ENCODE data around the gene ZBTB7A.
"Not testable (repeated sequence)": the region's sequence is repeated elsewhere in the genome, so short reads cannot be mapped to it uniquely, and the experiment has no call there.

ZBTB7A gene

DNA sequence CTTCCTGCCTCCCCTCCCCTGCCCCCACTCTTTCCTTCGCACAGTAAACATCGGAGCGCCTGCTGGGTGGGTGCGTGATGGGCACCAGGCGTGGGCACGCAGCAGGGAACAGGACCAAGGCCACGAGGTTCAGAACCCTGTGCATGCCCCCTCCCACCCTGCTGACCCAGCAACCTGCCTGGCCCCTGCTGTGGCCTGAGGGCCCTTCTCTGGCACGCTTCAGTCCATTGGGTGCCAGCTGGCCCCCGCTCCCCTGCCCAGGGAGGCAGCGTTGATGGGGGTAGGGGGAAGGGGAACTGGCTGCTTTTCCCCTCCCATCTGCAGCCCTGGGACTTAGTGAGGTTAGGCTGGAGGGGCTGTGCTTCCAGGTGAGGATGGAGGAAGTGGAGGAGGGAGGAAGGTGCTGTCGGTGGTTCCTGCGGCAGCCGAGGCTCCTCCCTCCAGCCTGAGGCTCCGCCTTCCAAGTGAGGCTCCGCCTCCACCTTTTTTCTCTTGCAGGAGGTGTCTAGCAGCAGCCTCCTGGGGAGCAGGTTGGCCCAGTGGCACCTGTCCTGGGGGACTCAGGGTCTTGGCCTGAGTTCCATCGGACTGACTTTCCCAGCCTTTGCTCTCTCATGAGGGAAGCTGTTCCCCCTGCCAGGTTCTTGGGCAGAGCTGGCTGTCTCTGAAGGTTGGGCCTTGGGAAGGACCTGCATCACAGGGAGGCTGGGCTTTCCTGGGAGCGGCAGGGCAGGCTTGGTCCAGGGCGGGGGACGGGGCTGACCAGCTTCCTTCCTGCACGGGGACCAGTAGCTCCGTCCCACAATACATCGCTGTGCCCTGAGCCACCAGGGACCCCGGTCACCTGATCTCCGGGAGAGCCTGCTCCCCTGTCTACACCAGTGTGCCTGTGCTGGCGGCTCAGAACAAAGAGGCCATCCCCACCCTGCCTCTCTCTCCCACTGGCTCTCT, 51.9 kb downstream of the ZBTB7A start:
- Histone ChIP-seq H3K9me3 (ENCODE audit: low read length) (no peaks in the 10 kb centered on the region), H3K4me1 (ENCODE audit: insufficient read depth, low read length) (peaks cover 9% of the 10 kb centered on the region), H3K4me3 (ENCODE audit: low read length) (no peak overlapping the region), H3K36me3 (ENCODE audit: insufficient read depth, low read length) (peaks cover 59% of the 10 kb centered on the region), H3K27me3 (ENCODE audit: insufficient read depth, low read length) (no peaks in the 10 kb centered on the region), H2AFZ (ENCODE audit: low read depth, low read length) (no peak overlapping the region)

DNA sequence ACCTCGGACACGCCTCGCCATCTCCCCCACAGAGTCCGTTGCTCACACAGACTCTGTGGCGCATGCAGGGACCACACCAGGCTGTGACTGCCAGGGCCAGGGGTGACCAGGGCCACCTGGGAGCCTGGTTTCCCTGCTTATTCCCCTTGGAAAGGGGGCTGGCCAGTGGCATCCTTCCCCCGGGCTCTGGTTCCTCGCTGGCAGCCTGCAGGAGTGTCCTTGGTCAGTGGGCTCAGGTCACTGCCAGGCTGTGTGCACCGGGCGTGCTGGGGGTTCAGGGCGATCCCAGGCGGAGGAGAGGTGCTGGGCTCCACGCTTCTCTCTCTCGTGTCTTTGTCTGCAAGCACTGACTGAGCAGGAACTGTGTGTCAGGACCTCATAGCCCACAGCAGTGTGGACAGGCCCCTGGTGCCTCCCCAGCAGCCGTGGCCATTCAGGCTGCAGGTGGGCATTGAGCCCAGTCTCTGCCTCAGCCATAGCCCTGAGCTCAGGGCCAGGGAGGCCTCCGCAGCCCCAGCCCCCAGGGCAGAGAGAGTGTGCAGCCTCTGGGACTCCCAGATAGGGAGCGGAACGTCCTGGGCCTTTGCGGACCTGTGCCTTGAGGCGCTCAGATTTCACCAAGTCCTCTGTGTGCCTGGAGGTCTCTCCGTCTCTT, 52.7 kb downstream of the ZBTB7A start:
- Histone ChIP-seq H3K27me3 (ENCODE audit: insufficient read depth, low read length) (no peaks in the 10 kb centered on the region), H3K4me1 (ENCODE audit: insufficient read depth, low read length) (peaks cover 17% of the 10 kb centered on the region), H3K36me3 (ENCODE audit: insufficient read depth, low read length) (peaks cover 56% of the 10 kb centered on the region), H3K9me3 (ENCODE audit: low read length) (no peaks in the 10 kb centered on the region), H3K4me3 (ENCODE audit: low read length) (no peak overlapping the region), H2AFZ (ENCODE audit: low read depth, low read length) (no peak overlapping the region)

DNA sequence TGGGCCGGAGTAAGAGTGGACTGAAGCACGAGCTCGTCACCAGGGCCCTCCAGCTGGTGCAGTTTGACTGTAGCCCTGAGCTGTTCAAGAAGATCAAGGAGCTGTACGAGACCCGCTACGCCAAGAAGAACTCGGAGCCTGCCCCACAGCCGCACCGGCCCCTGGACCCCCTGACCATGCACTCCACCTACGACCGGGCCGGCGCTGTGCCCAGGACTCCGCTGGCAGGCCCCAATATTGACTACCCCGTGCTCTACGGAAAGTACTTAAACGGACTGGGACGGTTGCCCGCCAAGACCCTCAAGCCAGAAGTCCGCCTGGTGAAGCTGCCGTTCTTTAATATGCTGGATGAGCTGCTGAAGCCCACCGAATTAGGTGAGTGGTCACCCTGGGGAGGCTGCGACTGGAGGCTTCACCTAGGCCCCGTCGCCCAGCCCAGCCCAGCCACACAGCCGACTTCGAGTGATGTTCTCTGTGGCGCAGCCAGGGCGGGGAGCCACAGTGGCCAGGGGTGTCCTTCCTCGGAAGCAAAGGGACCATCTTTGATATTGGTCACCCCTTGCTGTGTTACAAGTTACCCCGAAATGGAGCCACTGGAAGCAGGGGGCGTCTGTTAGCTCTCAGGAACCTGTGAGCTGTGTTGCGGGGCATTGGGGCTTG, 53.6 kb downstream of the ZBTB7A start:
- Histone ChIP-seq H3K27me3 (ENCODE audit: insufficient read depth, low read length) (no peaks in the 10 kb centered on the region), H3K4me1 (ENCODE audit: insufficient read depth, low read length) (peaks cover 23% of the 10 kb centered on the region), H3K4me3 (ENCODE audit: low read length) (no peak overlapping the region), H3K36me3 (ENCODE audit: insufficient read depth, low read length) (peaks cover 48% of the 10 kb centered on the region), H3K9me3 (ENCODE audit: low read length) (no peaks in the 10 kb centered on the region), H2AFZ (ENCODE audit: low read depth, low read length) (no peak overlapping the region)

DNA sequence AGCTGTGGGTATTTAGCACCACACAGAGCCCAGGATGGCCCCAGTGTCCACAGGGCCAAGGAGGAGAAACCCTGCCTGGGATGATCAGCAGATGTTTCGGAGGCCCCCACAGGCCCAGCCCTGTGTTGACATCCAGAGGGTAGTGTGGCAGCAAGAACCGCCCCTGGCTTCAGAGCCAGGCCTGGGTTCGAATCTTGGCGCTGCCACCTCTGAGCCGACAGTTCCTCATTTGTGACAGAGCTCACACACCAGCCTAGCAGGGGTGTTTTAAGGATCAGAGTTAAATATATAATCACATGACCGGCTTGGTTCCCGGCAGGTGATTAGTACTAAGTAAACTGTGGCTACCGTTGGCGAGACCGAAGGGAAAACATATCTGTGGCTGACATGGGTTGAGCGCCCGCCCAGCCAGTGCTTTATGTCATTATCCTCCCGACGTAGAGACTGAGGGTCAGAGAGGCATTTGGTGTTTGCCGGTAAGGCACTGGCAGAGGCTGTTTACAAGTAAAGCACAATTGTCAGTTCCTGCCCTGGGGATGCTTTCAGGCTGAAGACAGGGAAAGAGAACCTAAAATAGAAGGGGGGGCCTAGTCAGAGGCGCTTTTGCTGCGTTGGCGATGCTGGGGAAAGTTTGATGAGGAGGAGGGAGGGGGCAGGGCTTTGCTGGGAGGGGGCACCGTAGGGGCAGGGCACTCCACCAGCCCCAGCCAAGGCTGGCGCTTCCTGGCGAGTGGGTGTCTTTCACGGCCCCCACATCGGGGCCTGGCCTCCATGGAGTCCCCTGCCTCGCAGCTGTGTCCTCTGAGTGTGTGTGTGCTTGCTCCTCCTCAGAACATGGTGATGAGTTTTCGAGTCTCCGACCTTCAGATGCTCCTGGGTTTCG, 54.4 kb downstream of the ZBTB7A start:
- no peaks in the 10 kb centered on the region for H3K9me3 ChIP-seq (ENCODE audit: low read length)
- peaks cover 45% of the 10 kb centered on the region for H3K36me3 ChIP-seq (ENCODE audit: insufficient read depth, low read length)
- no peaks in the 10 kb centered on the region for H3K27me3 ChIP-seq (ENCODE audit: insufficient read depth, low read length)
- peaks cover 23% of the 10 kb centered on the region for H3K4me1 ChIP-seq (ENCODE audit: insufficient read depth, low read length)
- no peak overlapping the region for H2AFZ ChIP-seq (ENCODE audit: low read depth, low read length)
- H3K4me3 ChIP-seq (ENCODE audit: low read length): no peak overlapping the region

DNA sequence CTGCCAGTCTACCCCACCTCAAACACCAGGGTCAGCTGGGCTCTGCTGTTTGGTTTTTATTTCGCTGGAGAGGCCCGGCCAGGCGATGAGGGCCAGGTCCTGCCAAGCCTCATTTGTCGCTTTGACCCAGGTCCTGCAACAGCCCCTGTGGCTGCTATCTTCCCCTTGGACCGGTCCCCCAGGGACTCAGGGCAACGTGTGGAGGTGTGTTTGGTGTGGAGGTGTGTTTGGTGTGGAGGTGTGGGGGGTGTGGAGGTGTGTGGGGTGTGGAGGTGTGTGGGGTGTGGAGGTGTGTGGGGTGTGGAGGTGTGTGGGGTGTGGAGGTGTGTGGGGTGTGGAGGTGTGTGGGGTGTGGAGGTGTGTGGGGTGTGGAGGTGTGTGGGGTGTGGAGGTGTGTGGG, 55.3 kb downstream of the ZBTB7A start:
- not testable (repeated sequence) for H2AFZ ChIP-seq (ENCODE audit: low read depth, low read length); H3K4me3 ChIP-seq (ENCODE audit: low read length)
- H3K36me3 ChIP-seq (ENCODE audit: insufficient read depth, low read length): peaks cover 38% of the 10 kb centered on the region

DNA sequence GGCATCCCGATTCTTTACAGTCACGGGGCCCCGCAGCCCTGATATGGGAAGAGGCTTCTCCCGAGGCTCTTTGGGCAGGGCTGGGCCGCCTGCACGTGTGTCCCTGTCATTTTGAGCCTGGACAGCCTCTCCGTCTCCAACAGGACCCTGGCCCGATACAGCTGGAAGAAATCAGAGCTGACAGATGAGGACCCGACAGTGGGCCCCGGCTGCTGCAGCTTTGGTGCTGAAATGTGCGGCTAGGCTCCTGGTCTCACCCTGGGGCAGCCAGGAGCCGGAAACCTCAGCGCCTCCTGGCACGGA, 55.9 kb downstream of the ZBTB7A start:
- Histone ChIP-seq H3K4me3 (ENCODE audit: low read length) (no peak overlapping the region), H3K9me3 (ENCODE audit: low read length) (no peaks in the 10 kb centered on the region), H3K27me3 (ENCODE audit: insufficient read depth, low read length) (no peaks in the 10 kb centered on the region), H2AFZ (ENCODE audit: low read depth, low read length) (no peak overlapping the region), H3K36me3 (ENCODE audit: insufficient read depth, low read length) (peaks cover 34% of the 10 kb centered on the region), H3K4me1 (ENCODE audit: insufficient read depth, low read length) (peaks cover 27% of the 10 kb centered on the region)

More for the DNA sequence above, 55.3 kb downstream of the ZBTB7A start:
- not testable (repeated sequence) for H3K27me3 ChIP-seq (ENCODE audit: insufficient read depth, low read length); H3K9me3 ChIP-seq (ENCODE audit: low read length)
- H3K4me1 ChIP-seq (ENCODE audit: insufficient read depth, low read length): peaks cover 27% of the 10 kb centered on the region

DNA sequence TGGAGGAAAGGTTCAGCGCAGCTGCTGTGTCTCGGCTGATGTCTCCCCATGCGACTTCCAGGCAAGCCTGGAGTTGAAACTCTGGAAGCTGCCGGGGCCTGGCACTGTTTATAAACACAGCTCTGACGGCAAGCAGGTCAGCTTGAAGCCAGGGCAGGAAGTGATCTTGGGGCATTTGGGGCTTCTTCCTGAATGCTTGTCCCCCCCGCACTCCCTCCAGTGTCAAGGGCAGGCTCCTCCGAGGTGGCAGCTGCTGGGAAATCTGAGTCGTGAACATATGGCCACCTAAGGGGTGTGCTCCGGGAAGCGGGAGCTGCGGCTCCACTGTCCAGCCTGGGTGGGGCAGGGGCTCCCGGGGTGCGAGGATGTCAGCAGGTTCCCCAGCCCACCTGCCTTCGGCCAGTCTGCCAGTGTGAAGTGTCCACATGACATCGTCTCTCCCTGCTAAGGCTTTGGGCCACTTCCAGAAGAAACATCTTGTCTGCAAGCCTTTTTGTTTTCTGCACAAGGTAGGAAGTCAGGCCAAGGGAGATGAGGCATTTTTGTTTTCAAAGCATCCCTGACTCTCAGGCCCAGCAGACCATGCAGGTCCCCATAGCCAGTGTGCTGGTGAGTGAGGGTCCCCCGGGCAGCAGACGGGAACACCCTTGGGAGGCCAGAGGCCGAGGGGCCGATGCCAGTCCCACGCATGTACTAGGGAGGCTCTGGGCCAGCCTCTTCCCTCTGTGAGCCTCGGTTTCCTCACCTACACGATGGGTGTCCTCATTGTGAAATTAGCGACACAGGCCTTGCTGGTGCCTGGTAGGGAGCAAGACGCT, 56.5 kb downstream of the ZBTB7A start:
- Histone ChIP-seq H3K4me1 (ENCODE audit: insufficient read depth, low read length) (peaks cover 27% of the 10 kb centered on the region), H3K9me3 (ENCODE audit: low read length) (no peaks in the 10 kb centered on the region), H3K36me3 (ENCODE audit: insufficient read depth, low read length) (peaks cover 29% of the 10 kb centered on the region), H3K27me3 (ENCODE audit: insufficient read depth, low read length) (no peaks in the 10 kb centered on the region), H2AFZ (ENCODE audit: low read depth, low read length) (no peak overlapping the region), H3K4me3 (ENCODE audit: low read length) (no peak overlapping the region)

DNA sequence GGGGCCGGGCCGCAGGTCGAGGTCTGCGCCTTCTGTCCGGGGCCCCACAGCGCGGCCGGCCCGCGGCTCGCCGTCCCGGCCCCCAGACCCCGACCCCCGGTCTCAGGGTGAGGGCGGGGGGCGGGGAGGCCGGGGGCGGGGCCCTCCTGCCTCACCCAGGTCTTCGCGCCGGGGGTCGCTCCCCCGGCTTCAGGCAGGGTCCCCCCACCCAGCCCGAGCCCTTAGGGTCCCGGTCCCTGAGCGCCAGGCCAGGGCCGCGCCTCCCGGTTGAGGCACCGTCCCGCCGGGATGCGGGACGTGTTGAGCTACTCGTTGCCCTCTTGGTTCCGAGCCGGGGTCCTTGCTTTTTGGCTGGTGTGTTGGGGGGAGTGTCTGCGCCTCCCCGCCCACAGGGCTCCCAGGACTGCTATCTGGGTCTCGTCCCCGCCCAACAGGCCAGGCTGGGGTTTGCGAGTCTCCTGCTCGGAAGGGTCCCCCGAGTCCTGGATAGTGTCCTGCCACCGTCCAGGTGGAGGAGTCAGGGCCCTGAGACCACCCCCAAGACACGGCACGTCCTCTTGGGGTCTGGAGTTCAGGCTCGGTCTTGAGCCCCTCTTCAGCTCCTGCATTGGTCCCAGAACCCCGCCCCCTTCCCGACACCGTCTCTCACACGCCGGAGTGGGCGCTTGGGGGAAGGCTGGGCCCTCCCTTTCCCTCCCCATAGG, 58.7 kb downstream of the ZBTB7A start:
- H3K27me3 ChIP-seq (ENCODE audit: insufficient read depth, low read length): no peaks in the 10 kb centered on the region
- no peak overlapping the region for H2AFZ ChIP-seq (ENCODE audit: low read depth, low read length)
- H3K9me3 ChIP-seq (ENCODE audit: low read length): no peaks in the 10 kb centered on the region
- peak overlapping the region; percentile 98 for H3K4me3 ChIP-seq (ENCODE audit: low read length)
- H3K4me1 ChIP-seq (ENCODE audit: insufficient read depth, low read length): peaks cover 27% of the 10 kb centered on the region
- peaks cover 9% of the 10 kb centered on the region for H3K36me3 ChIP-seq (ENCODE audit: insufficient read depth, low read length)

DNA sequence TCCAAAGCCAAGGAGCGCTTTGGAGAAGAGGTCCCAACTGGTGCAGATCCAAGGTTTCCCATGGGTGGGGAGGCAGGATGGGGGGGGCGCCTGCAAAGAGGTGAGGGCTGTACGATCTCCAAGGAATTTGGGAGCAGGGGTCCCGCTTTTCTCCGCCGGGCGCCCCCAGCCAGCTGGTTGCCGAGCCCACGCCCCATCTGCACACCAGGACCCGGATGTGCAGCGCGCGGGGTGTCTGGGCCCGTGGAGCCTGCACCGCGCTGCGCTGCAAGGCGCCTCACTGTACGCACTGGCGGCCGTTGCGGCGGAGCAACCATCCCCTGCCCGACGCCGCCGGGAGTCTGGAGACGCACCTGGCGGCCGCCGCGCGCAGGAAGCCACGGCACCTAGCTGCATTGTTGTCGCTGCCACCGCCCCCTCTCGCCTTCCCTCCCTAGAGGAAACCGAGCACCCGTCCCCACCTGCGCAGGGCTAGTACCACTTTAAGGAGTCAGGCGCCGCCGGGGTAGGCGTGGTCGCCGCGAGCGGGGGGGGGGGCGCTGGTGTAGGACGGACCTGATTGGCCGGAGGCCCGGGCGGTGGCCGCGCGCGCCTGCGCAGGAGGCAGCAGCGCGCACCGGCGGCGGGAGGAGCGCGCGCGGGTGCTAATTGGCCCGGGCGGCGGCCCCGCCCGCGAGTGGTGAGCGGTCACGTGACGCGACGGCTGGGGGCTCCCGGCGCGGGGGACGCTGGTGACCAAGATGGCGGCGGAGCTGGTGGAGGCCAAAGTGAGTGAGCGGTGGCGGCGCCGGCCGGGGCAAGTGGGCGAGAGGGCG, 59.5 kb downstream of the ZBTB7A start, which contains the start of gene PIAS4:
Gene PIAS4, plus strand, starts transcription at position 716 of the 815 bp plus-strand sequence. Its CDS starts 25 bp downstream, at position 741.
- Histone ChIP-seq H2AFZ (ENCODE audit: low read depth, low read length) (peak within 1 kb of the TSS; percentile 58), H3K9me3 (ENCODE audit: low read length) (no peaks in the 10 kb centered on the region), H3K4me3 (ENCODE audit: low read length) (peak within 1 kb of the TSS; percentile 98), H3K36me3 (ENCODE audit: insufficient read depth, low read length) (peaks cover 5% of the 10 kb centered on the region), H3K4me1 (ENCODE audit: insufficient read depth, low read length) (peaks cover 27% of the 10 kb centered on the region), H3K27me3 (ENCODE audit: insufficient read depth, low read length) (no peaks in the 10 kb centered on the region)

DNA sequence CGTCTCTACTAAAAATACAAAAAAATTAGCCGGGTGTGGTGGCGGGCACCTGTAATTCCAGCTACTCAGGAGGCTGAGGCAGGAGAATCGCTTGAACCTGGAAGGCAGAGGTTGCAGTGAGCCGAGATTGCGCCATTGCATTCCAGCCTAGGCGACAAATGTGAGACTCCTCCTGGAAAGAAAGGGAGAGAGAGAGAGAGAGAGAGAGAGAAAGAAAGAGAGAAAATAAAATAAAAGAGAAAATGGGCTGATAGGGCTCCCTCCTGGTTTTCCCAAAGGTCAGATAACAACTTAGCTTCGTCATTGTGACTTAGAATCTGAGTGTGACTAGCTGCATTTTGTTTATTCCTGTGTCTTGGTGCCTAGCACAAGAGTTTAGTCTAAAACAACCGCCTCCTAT, 61.3 kb downstream of the ZBTB7A start:
- not testable (repeated sequence) for H3K9me3 ChIP-seq (ENCODE audit: low read length); H3K4me3 ChIP-seq (ENCODE audit: low read length); H2AFZ ChIP-seq (ENCODE audit: low read depth, low read length); H3K27me3 ChIP-seq (ENCODE audit: insufficient read depth, low read length); H3K36me3 ChIP-seq (ENCODE audit: insufficient read depth, low read length)
- H3K4me1 ChIP-seq (ENCODE audit: insufficient read depth, low read length): peaks cover 23% of the 10 kb centered on the region

DNA sequence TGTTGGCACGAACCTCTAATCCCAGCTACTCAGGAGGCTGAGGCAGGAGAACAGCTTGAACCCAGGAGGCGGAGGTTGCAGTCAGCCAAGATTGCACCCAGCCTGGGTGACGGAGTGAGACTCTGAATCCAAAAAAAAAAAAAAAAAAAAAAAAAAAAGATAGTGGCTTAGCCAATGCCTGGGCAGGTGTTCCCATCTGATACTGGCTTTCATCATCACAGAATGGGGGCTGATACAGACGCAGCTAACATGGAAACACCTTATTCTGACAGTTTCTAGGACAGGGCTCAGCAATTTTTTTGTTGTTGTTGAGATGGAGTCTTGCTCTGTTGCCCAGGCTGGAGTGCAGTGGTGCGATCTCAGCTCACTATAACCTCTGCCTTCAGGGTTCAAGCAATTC, 65.9 kb downstream of the ZBTB7A start:
- H3K36me3 ChIP-seq (ENCODE audit: insufficient read depth, low read length); H3K4me1 ChIP-seq (ENCODE audit: insufficient read depth, low read length); H2AFZ ChIP-seq (ENCODE audit: low read depth, low read length); H3K4me3 ChIP-seq (ENCODE audit: low read length); H3K9me3 ChIP-seq (ENCODE audit: low read length); H3K27me3 ChIP-seq (ENCODE audit: insufficient read depth, low read length): not testable (repeated sequence)
